ENCODE results near the gene RPL6.

Gene RPL6

GRCh38 chr12:112381406-112381882 lies 28.0 kb downstream of the RPL6 start:
- peak in 1 of 2 donors; percentile 5 for DNase-seq (ENCODE audit: low read depth in 1 of 2, low spot score in 1 of 2)

DNA sequence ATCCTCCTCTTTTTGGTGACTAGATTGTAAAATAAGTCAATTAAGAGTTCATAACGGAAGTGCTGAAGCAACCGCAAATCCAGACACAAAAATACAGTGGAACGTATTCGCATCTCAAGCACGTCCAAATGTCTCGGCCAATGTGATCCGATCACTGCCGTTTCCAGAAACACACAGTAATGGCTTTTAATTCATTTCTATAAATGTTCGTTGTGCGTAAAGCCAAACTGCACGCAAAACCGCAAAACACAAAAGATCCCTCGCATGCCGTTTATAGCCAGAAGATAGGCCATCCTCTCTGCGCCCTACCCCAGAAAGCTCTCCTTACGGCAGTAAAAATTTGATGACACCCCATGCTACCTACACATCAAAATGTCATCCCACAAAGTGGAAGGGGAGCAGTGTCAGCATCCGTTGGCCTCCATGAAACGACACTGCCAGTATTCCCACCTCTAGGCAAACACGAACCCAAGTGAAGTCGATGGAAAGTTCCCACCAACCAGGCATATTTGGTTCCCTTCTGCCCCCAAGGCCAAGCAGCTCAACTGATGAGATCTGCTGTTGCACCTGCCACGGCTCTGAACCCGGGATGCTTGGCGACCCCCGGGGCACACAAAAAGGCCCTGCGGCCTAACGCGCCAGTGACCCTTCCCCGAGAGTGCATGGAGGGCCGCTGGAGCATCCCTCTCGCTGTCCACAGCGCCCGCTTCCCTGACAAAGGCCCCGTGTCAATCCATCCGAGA lies 28.6 kb downstream of the RPL6 start:
- DNase-seq (ENCODE audit: low read depth in 1 of 2, low spot score in 1 of 2), result no peak

GRCh38 chr12:112375105-112375504 lies 34.3 kb downstream of the RPL6 start:
- no peak for DNase-seq (ENCODE audit: low read depth in 1 of 2, low spot score in 1 of 2)

DNA sequence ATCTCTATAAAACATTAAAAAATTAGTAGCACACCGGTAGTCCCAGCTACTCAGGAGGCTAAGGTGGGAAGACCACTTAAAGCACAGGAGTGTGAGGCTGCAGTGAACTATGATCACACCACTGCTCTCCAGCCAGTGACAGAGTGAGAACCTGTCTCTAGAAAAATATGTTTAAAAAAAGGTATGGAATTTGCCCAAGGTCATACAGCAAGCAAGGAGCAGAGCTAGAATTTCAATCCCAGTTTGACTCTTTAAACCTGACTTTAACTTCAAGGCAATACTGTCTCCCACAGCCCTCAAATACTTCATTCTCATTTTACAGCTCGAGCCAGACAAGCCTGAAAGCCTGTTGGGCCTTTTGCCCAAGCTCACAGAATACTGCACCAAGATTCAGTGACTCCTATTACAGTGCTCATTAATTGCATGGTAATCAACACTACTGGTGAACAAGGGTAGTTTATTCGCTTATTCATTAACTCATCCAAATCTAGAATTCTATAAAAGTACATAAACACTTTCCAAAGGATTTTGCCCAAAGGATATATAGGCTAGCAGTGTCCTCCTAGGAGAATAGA lies 35.2 kb downstream of the RPL6 start:
- no peak for DNase-seq (ENCODE audit: low read depth in 1 of 2, low spot score in 1 of 2)

DNA sequence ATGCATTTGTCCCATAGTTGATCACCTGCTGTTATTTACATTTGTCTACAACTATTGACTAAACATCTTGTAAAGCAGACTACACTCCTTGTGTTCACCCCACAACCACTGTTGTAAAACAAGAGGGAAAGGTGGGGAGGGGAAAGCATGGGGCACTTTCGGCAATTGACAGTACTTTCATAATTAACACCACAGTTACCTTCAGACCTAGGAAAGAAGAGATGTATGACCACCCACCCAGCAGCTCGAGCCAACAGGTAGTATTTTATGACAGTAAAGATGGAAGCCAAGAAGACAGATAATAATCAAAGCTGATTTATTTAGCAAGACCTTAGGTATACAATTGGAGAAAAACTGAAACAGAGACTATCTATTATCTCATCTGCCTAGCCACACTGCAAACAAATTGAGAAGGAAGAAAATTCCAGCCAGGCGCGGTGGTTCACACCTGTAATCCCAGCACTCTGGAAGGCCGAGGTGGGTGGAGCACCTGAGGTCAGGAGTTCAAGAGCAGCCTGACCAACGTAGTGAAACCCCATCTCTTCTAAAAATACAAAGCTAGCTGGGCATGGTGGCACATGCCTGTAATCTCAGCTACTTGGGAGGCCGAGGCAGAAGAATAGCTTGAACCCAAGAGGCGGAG lies 38.4 kb downstream of the RPL6 start:
- DNase-seq (ENCODE audit: low read depth in 1 of 2, low spot score in 1 of 2), result no peak

DNA sequence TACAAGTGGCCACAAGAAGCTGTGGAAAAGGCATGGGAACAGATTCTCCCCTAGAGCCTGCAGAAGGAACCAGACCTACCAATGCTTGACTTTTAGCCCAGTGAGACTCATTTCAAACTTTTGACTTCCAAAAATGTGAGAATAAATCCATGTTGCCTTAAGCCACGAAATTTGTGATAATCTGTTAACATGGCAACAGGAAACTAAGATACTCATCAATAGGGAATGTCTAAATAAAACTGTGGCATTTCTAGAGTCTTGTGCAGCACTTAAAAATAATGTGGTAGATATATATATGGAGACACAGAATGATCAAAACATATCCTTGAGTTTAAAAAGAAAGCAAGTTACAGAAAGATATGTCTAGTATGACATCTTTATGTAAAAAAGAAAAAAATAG lies 39.2 kb downstream of the RPL6 start:
- no peak for DNase-seq (ENCODE audit: low read depth in 1 of 2, low spot score in 1 of 2)

DNA sequence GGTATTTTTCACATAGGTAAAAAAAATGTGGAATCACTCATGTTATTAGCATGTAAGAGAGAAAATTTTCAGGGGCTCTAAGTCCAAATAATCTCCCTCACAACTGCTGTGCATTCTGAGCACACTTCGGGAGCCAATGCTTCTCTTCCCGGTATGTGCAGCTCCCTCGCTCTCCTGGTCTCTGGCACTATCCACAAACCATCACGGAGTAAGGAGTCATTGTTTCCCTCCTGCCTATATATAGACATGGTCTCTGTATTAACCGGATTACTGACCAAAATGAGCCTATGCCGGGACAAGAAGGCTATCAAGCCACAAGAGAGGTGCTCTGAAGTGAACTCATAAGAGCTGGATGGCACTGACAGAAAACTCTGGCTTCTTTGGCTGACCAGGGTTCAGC lies 40.5 kb downstream of the RPL6 start:
- DNase-seq (ENCODE audit: low read depth in 1 of 2, low spot score in 1 of 2), result no peak

DNA sequence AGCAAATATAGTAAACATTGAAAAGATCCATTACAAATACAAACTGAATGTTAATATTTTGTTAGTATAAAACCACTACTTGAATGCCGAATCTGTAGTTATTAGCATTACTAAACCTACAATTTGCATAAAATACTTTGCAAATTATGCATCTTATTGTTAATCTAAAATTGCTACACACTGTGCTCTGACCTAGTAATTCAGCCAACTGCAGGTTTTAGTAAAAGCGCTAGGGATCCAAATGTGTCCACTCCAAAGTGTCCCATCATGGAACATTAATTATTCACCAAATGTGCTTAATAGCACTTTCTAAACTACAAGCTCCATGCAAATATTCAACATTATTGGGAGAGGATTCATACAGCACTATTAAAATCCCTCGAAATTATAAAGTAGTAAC lies 41.4 kb downstream of the RPL6 start:
- no peak for DNase-seq (ENCODE audit: low read depth in 1 of 2, low spot score in 1 of 2)

- no peak for DNase-seq (ENCODE audit: low read depth in 1 of 2, low spot score in 1 of 2)
Observed at GRCh38 chr12:112362310-112362709, 47.1 kb downstream of the RPL6 start.

DNA sequence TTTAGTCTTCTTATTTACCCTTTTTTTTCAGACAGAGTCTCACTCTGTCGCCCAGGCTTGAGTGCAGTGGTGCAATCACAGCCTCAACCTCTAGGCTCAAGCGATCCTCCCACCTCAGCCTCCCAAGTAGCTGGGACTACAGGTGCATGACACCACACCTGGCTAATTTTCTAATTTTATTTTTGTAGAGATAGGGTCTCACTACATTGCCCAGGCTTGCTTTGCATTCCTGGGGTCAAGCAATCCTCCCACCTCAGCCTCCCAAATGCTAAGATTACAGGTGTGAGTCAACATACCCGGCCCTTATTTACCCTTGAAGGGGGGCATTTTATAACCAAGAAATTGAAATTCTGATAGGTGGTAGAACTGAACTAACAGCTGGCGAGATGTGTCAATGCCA lies 48.1 kb downstream of the RPL6 start:
- DNase-seq (ENCODE audit: low read depth in 1 of 2, low spot score in 1 of 2), result no peak

GRCh38 chr12:112359290-112359689 lies 50.1 kb downstream of the RPL6 start:
- DNase-seq (ENCODE audit: low read depth in 1 of 2, low spot score in 1 of 2), result no peak

GRCh38 chr12:112357214-112357613 lies 52.2 kb downstream of the RPL6 start:
- no peak for DNase-seq (ENCODE audit: low read depth in 1 of 2, low spot score in 1 of 2)

All from stimulated activated CD4-positive, alpha-beta T cell treated with anti-CD3 and anti-CD28 coated beads, Interleukin-15, amount 100 ng/mL, for 1 hour (primary cell).